ENCODE measurements around the gene LAG3. TPM values are rescaled to one million over a fixed set of nuclear protein-coding genes. Genes with fewer than 3 reads are reported as not detected.

The LAG3 gene
- total RNA-seq, 1 experiment from 2014 or later: 2.2 TPM

DNA sequence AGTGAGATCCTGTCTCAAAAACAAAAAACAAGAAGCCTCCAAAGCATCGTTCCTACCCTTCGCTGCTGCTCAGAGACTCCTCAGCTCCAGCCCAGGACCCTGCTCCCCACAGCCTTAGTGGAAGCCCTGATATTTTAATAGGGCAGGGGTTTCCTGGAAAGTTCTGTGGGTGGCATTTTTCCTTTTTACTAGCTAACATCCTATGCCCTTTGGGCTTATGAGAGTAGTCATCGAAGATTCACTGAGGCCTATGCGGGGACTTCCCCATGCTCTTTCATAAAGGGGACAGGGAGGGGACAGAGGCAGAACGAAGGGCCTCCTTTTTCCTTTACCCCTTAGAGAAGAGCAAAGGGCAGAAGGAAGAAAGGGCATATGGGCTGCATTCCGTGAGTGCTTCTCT lies 8.3 kb downstream of the LAG3 start:
- TF ChIP-seq, protein P1, sequence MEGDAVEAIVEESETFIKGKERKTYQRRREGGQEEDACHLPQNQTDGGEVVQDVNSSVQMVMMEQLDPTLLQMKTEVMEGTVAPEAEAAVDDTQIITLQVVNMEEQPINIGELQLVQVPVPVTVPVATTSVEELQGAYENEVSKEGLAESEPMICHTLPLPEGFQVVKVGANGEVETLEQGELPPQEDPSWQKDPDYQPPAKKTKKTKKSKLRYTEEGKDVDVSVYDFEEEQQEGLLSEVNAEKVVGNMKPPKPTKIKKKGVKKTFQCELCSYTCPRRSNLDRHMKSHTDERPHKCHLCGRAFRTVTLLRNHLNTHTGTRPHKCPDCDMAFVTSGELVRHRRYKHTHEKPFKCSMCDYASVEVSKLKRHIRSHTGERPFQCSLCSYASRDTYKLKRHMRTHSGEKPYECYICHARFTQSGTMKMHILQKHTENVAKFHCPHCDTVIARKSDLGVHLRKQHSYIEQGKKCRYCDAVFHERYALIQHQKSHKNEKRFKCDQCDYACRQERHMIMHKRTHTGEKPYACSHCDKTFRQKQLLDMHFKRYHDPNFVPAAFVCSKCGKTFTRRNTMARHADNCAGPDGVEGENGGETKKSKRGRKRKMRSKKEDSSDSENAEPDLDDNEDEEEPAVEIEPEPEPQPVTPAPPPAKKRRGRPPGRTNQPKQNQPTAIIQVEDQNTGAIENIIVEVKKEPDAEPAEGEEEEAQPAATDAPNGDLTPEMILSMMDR (conservative IDR thresholded peaks at IDR 0.05): no peak
- no peak overlapping the region for H2BK12ac ChIP-seq (ENCODE audit: insufficient read length, low read depth, low read length)
- peaks cover 10% of the 10 kb centered on the region for H3K23me2 ChIP-seq (ENCODE audit: insufficient read length, low read depth, low read length, poor library complexity, severe bottlenecking)
- no peak overlapping the region for H2BK120ac ChIP-seq (ENCODE audit: low read depth, low read length, poor library complexity, severe bottlenecking)
- H2BK5ac ChIP-seq (ENCODE audit: insufficient read length, low read length): no peak overlapping the region
- H3K4me1 ChIP-seq (ENCODE audit: insufficient read depth, low read length): no peaks in the 10 kb centered on the region
- peaks cover 26 to 31% of the 10 kb centered on the region in 2 experiments for H3K4me1 Mint-ChIP-seq
- no peak overlapping the region for H2AFZ ChIP-seq (ENCODE audit: low read length)
- H4K8ac ChIP-seq (replicated peaks; ENCODE audit: insufficient read length, low read depth, low read length): no peak overlapping the region
- no peak overlapping the region for H3K27ac ChIP-seq (ENCODE audit: insufficient read length, low read depth, low read length)
- no peak overlapping the region for H3K9ac ChIP-seq (ENCODE audit: extremely low read depth, insufficient read length, low read length)
- no peak overlapping the region for H3K14ac ChIP-seq (ENCODE audit: insufficient read depth, low read length)
- no peak overlapping the region for H4K91ac ChIP-seq (ENCODE audit: insufficient read length, low read depth, low read length)
- no peak overlapping the region for H3K23ac ChIP-seq (ENCODE audit: insufficient read length, low read depth, low read length)
- no peak overlapping the region; a peak in 1 of 5 replicates for H3K4me3 Mint-ChIP-seq
- DNase-seq: no peak
- no peak overlapping the region for H3K27ac Mint-ChIP-seq
- no peaks in the 10 kb centered on the region for H3K79me2 ChIP-seq (ENCODE audit: insufficient read depth, low read length)
- peaks cover 31% of the 10 kb centered on the region for H3K27me3 Mint-ChIP-seq (ENCODE audit: low read depth)
- no peak overlapping the region for H2BK20ac ChIP-seq (ENCODE audit: low read depth, low read length, poor library complexity, severe bottlenecking)
- H3K79me1 ChIP-seq (ENCODE audit: insufficient read depth, low read depth, low read length, poor library complexity, severe bottlenecking): no peaks in the 10 kb centered on the region
- H3K9me3 Mint-ChIP-seq: no peaks in the 10 kb centered on the region
- H3K4ac ChIP-seq (ENCODE audit: low read depth, low read length): no peak overlapping the region
- H3K36me3 Mint-ChIP-seq (ENCODE audit: insufficient read depth in 1 of 3, low read depth in 3 of 3): peaks cover under 1 to 12% (median 9%) of the 10 kb centered on the region in 3 experiments; a peak in 6 of 7 replicates
- H3K4me2 ChIP-seq (ENCODE audit: insufficient read depth, insufficient read length, low read length): no peak overlapping the region
- WGBS (ENCODE audit: extremely low coverage, insufficient read length, low lambda C conversion rate): no CpG with 5 or more reads among the region's 6 CpGs
- no peak overlapping the region for H2AK5ac ChIP-seq (ENCODE audit: insufficient read length, low read length)
- no peak overlapping the region for H4K5ac ChIP-seq (ENCODE audit: insufficient read length, low read depth, low read length)
- peaks cover 2% of the 10 kb centered on the region; the same call in 1 of the 2 replicates for H3K27me3 ChIP-seq (ENCODE audit: insufficient read depth, low read length)
- H3T11ph ChIP-seq (ENCODE audit: low read length): no peak overlapping the region
- H3K9me3 ChIP-seq (ENCODE audit: control insufficient read depth, low read depth, low read length): no peaks in the 10 kb centered on the region
- no peak overlapping the region for H3K18ac ChIP-seq (ENCODE audit: insufficient read length, low read depth, low read length)
- no peak overlapping the region for H3K56ac ChIP-seq (ENCODE audit: insufficient read length, low read depth, low read length)
- H2BK15ac ChIP-seq (ENCODE audit: low read depth, low read length): no peak overlapping the region
- no peaks in the 10 kb centered on the region for H4K20me1 ChIP-seq (ENCODE audit: control insufficient read depth, insufficient read depth, insufficient read length)
